Neural cell (in vitro differentiated cells): ENCODE measurements around the gene AGBL4. TPM values are rescaled to one million over a fixed set of nuclear protein-coding genes. Genes with fewer than 3 reads are reported as not detected.

Experiments
- H2AFZ ChIP-seq: fragments of 200-600, 300-800 bp; sonication (generic), shearing (Covaris generic); 2 replicates; pipeline ENCODE4 v1.6.0; 2014; ENCODE audit warnings: low read depth, mild to moderate bottlenecking, antibody characterized with exemption, low read length, moderate library complexity
- H3F3A ChIP-seq: fragments of 200-600 bp; shearing (Covaris generic); 2 replicates; pipeline ENCODE4 v1.6.1; 2016; ENCODE audit warnings: mild to moderate bottlenecking, moderate library complexity, mixed read lengths, antibody characterized with exemption, low read length; ENCODE audit not compliant: insufficient read depth, poor library complexity, severe bottlenecking
- H3K27ac ChIP-seq: fragments of 200-600, 300-800 bp; sonication (generic), shearing (Covaris generic); 2 replicates; pipeline ENCODE4 v1.5.1; 2014; ENCODE audit warnings: mild to moderate bottlenecking, low read length, moderate library complexity
- H3K27me3 ChIP-seq: fragments of 300-800, 200-600 bp; sonication (generic), shearing (Covaris generic); 2 replicates; pipeline ENCODE4 v1.6.0; 2014; ENCODE audit warnings: mild to moderate bottlenecking, low read depth, low read length, moderate library complexity; ENCODE audit not compliant: insufficient read depth
- H3K36me3 ChIP-seq: fragments of 300-800, 200-600 bp; sonication (generic), shearing (Covaris generic); 2 replicates; pipeline ENCODE4 v1.5.1; 2014; ENCODE audit warnings: mild to moderate bottlenecking, antibody characterized with exemption, low read length, moderate library complexity; ENCODE audit not compliant: insufficient read depth
- H3K4me2 ChIP-seq: fragments of 300-800, 200-600 bp; sonication (generic), shearing (Covaris generic); 2 replicates; pipeline ENCODE4 v1.6.0; 2014; ENCODE audit warnings: mild to moderate bottlenecking, low read length
- H3K4me3 ChIP-seq: fragments of 300-800, 200-600 bp; sonication (generic), shearing (Covaris generic); 2 replicates; pipeline ENCODE4 v1.5.1; 2014; ENCODE audit warnings: mild to moderate bottlenecking, low read length, moderate library complexity
- H3K79me2 ChIP-seq: fragments of 200-600 bp; shearing (Covaris generic); replicated peaks from 2 replicates; pipeline ENCODE4 v1.6.0; 2014; ENCODE audit warnings: mild to moderate bottlenecking, low read length, moderate library complexity; ENCODE audit not compliant: insufficient read depth
- H3K9ac ChIP-seq: fragments of 300-800, 200-600 bp; sonication (generic), shearing (Covaris generic); 2 replicates; pipeline ENCODE4 v1.6.1; 2016; ENCODE audit warnings: mild to moderate bottlenecking, low read length, mixed read lengths
- H3K9me2 ChIP-seq: fragments of 200-600 bp; shearing (Covaris generic); 2 replicates; pipeline ENCODE4 v1.6.1; 2016; ENCODE audit warnings: mild to moderate bottlenecking, low read length, mixed read lengths; ENCODE audit not compliant: insufficient read depth
- H3K9me3 ChIP-seq: fragments of 200-600, 300-800 bp; sonication (generic), shearing (Covaris generic); 2 replicates; pipeline ENCODE4 v1.6.1; 2016; ENCODE audit warnings: mild to moderate bottlenecking, mixed run types, low read length, moderate library complexity, mixed read lengths
- H4K20me1 ChIP-seq: fragments of 200-600 bp; shearing (Covaris generic); 2 replicates; pipeline ENCODE4 v1.6.1; 2016; ENCODE audit warnings: mild to moderate bottlenecking, mixed run types; ENCODE audit not compliant: insufficient read depth
- CTCF ChIP-seq: fragments of 450-650 bp; IDR thresholded peaks from 2 replicates; pipeline ENCODE4 v1.5.1; 2014; ENCODE audit warnings: antibody characterized with exemption, mild to moderate bottlenecking, moderate library complexity; ENCODE audit not compliant: poor library complexity, severe bottlenecking
- EP300 ChIP-seq: fragments of 450-650 bp; conservative IDR thresholded peaks from 2 replicates; pipeline ENCODE4 v1.6.1; 2014; ENCODE audit warnings: antibody characterized with exemption, mild to moderate bottlenecking, moderate library complexity; ENCODE audit not compliant: poor library complexity, severe bottlenecking
- EZH2 ChIP-seq: fragments of 200-600, 300-800 bp; shearing (Covaris generic), sonication (generic); IDR thresholded peaks from 2 replicates; pipeline ENCODE4 v1.6.1; 2014; ENCODE audit warnings: antibody characterized with exemption, low read length, borderline replicate concordance, mild to moderate bottlenecking; ENCODE audit not compliant: insufficient read depth, poor library complexity, severe bottlenecking
- MXI1 ChIP-seq: fragments of 450-650 bp; conservative IDR thresholded peaks from 2 replicates; pipeline ENCODE4 v1.6.1; 2014; ENCODE audit warnings: antibody characterized with exemption, mild to moderate bottlenecking; ENCODE audit not compliant: poor library complexity, severe bottlenecking
- POLR2AphosphoS5 ChIP-seq: IDR thresholded peaks from 2 replicates; pipeline ENCODE4 v1.6.1; 2012
- RAD21 ChIP-seq: fragments of 450-650 bp; conservative IDR thresholded peaks from 2 replicates; pipeline ENCODE4 v1.6.1; 2014; ENCODE audit warnings: antibody characterized with exemption, mild to moderate bottlenecking, moderate library complexity
- SMC3 ChIP-seq: fragments of 450-650 bp; conservative IDR thresholded peaks from 2 replicates; pipeline ENCODE4 v1.6.1; 2014; ENCODE audit warnings: antibody characterized with exemption, mild to moderate bottlenecking, moderate library complexity; ENCODE audit not compliant: poor library complexity
- TAF1 ChIP-seq: IDR thresholded peaks from 2 replicates; pipeline ENCODE4 v1.6.1; 2012; ENCODE audit warnings: low read depth
- polyA plus RNA-seq: library from polyadenylated mRNA; depleted of rRNA; stranded (reverse); fragments of >200 nt; gene quantifications from 2 replicates; pipeline ENCODE4 v1.2.3, GENCODE V29; 2014
- TF ChIP-seq, protein P1 (sequence below): IDR thresholded peaks from 2 replicates; pipeline ENCODE4 v1.6.1; 2012; ENCODE audit warnings: borderline replicate concordance

The AGBL4 gene
- polyA plus RNA-seq, 1 donor from 2014 or later: 1.3 TPM

GRCh38 chr1:49319426-49319963 lies 704.3 kb downstream of the AGBL4 start:
- Histone ChIP-seq H3K9ac (no peak overlapping the region), H3K4me2 (no peak overlapping the region), H3K79me2 (no peaks in the 10 kb centered on the region), H2AFZ (no peak overlapping the region), H3K27me3 (no peaks in the 10 kb centered on the region), H3F3A (no peaks in the 10 kb centered on the region), H3K27ac (no peak overlapping the region), H4K20me1 (no peaks in the 10 kb centered on the region), H3K36me3 (no peaks in the 10 kb centered on the region), H3K9me2 (no peaks in the 10 kb centered on the region), H3K4me3 (no peak overlapping the region), H3K9me3 (peaks cover 3% of the 10 kb centered on the region)
- TF ChIP-seq EP300 (no peak), TAF1 (no peak)

GRCh38 chr1:49318218-49318617 lies 705.5 kb downstream of the AGBL4 start:
- H3K27ac ChIP-seq: no peak overlapping the region
- H3K4me2 ChIP-seq: no peak overlapping the region
- no peaks in the 10 kb centered on the region for H3K36me3 ChIP-seq
- no peaks in the 10 kb centered on the region for H3K79me2 ChIP-seq
- no peak overlapping the region for H3K4me3 ChIP-seq
- no peaks in the 10 kb centered on the region for H3F3A ChIP-seq
- H3K9me2 ChIP-seq: no peaks in the 10 kb centered on the region
- no peak overlapping the region for H2AFZ ChIP-seq
- H3K9me3 ChIP-seq: peaks cover 3% of the 10 kb centered on the region
- no peak overlapping the region for H3K9ac ChIP-seq
- no peaks in the 10 kb centered on the region for H3K27me3 ChIP-seq
- TF ChIP-seq SMC3: no peak
- no peak for TF ChIP-seq MXI1
- no peak for TF ChIP-seq RAD21
- TF ChIP-seq POLR2AphosphoS5: no peak
- TF ChIP-seq TAF1: no peak
- TF ChIP-seq, protein P1, sequence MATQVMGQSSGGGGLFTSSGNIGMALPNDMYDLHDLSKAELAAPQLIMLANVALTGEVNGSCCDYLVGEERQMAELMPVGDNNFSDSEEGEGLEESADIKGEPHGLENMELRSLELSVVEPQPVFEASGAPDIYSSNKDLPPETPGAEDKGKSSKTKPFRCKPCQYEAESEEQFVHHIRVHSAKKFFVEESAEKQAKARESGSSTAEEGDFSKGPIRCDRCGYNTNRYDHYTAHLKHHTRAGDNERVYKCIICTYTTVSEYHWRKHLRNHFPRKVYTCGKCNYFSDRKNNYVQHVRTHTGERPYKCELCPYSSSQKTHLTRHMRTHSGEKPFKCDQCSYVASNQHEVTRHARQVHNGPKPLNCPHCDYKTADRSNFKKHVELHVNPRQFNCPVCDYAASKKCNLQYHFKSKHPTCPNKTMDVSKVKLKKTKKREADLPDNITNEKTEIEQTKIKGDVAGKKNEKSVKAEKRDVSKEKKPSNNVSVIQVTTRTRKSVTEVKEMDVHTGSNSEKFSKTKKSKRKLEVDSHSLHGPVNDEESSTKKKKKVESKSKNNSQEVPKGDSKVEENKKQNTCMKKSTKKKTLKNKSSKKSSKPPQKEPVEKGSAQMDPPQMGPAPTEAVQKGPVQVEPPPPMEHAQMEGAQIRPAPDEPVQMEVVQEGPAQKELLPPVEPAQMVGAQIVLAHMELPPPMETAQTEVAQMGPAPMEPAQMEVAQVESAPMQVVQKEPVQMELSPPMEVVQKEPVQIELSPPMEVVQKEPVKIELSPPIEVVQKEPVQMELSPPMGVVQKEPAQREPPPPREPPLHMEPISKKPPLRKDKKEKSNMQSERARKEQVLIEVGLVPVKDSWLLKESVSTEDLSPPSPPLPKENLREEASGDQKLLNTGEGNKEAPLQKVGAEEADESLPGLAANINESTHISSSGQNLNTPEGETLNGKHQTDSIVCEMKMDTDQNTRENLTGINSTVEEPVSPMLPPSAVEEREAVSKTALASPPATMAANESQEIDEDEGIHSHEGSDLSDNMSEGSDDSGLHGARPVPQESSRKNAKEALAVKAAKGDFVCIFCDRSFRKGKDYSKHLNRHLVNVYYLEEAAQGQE: no peak
- H4K20me1 ChIP-seq: no peaks in the 10 kb centered on the region

- Histone ChIP-seq H3K4me3 (no peak overlapping the region), H3K36me3 (no peaks in the 10 kb centered on the region), H3K27me3 (no peaks in the 10 kb centered on the region), H3K9me3 (no peaks in the 10 kb centered on the region), H3K79me2 (no peaks in the 10 kb centered on the region), H3K9ac (no peak overlapping the region), H4K20me1 (no peaks in the 10 kb centered on the region), H3K27ac (no peak overlapping the region), H3F3A (no peaks in the 10 kb centered on the region), H3K9me2 (no peaks in the 10 kb centered on the region), H2AFZ (no peak overlapping the region), H3K4me2 (no peak overlapping the region)
- no peak for TF ChIP-seq POLR2AphosphoS5
- no peak for TF ChIP-seq CTCF
- TF ChIP-seq MXI1: no peak
- no peak for TF ChIP-seq EP300
- TF ChIP-seq, protein P1: no peak
- no peak for TF ChIP-seq TAF1
- TF ChIP-seq RAD21: no peak
- no peak for TF ChIP-seq SMC3
- TF ChIP-seq EZH2: no peak
Measured at GRCh38 chr1:49307457-49307856, 716.3 kb downstream of the AGBL4 start.
